Stimulated activated CD8-positive, alpha-beta memory T cell treated with anti-CD3 and anti-CD28 coated beads, Interleukin-12 subunit alpha, Interleukin-12 subunit beta, amount 100 ng/mL, for 4 hours (primary cell): ENCODE data around the gene AMD1.

ENCODE experiments used
- DNase-seq: peaks from one replicate; pipeline ENCODE4 v3.0.0-alpha.2; 2020; ENCODE audit warnings: low read depth

Gene AMD1

GRCh38 chr6:110939429-110940200 lies 65.0 kb downstream of the AMD1 start:
- DNase-seq, result no peak

GRCh38 chr6:110944681-110945151 lies 70.1 kb downstream of the AMD1 start:
- no peak for DNase-seq
